Measurements from ENCODE around the gene IL36RN.

The IL36RN gene

GRCh38 chr2:113104054-113104611, 45.1 kb downstream of the IL36RN start:
- DNase-seq = peak; percentile 41

GRCh38 chr2:113105047-113105785, 46.2 kb downstream of the IL36RN start:
- peak; percentile 26 for DNase-seq

- DNase-seq = no peak
Observed at GRCh38 chr2:113111121-113111520, 52.1 kb downstream of the IL36RN start.

GRCh38 chr2:113111823-113112287, 52.9 kb downstream of the IL36RN start:
- no peak for DNase-seq

GRCh38 chr2:113112441-113112840, 53.4 kb downstream of the IL36RN start:
- DNase-seq = no peak

- no peak for DNase-seq
Observed at GRCh38 chr2:113112871-113113270, 53.9 kb downstream of the IL36RN start.

- no peak for DNase-seq
Observed at GRCh38 chr2:113113807-113114206, 54.8 kb downstream of the IL36RN start.
